Cardiac muscle cell (in vitro differentiated cells and primary cell): ENCODE data around the gene SFXN5. TPM values are rescaled to one million over a fixed set of nuclear protein-coding genes. Genes with fewer than 3 reads are reported as not detected.

Experiments used
- DNase-seq, 2 donors: peaks; one replicate each; pipeline versions ENCODE4 v3.0.0 to v3.0.0-alpha.2; 2010 to 2017; ENCODE audit warnings: low read depth in 1 of 2, low spot score in 1 of 2
- H3K27ac ChIP-seq: fragments of 200-600 bp; sonication (generic); 2 replicates; pipeline ENCODE4 v1.5.1; 2016
- H3K27me3 ChIP-seq: fragments of 200-600 bp; sonication (generic); 2 replicates; pipeline ENCODE4 v1.6.0; 2016; ENCODE audit warnings: control low read depth
- H3K36me3 ChIP-seq: fragments of 200-600 bp; sonication (generic); 2 replicates; pipeline ENCODE4 v1.5.1; 2016; ENCODE audit warnings: control low read depth
- H3K4me1 ChIP-seq: fragments of 200-600 bp; sonication (generic); 2 replicates; pipeline ENCODE4 v1.8.1; 2017; ENCODE audit warnings: low read depth, mild to moderate bottlenecking, mixed run types
- H3K4me3 ChIP-seq: fragments of 200-600 bp; sonication (generic); 2 replicates; pipeline ENCODE4 v1.5.1; 2016; ENCODE audit warnings: mild to moderate bottlenecking
- H3K9me3 ChIP-seq: fragments of 200-600 bp; sonication (generic); 2 replicates; pipeline ENCODE4 v1.5.1; 2017; ENCODE audit warnings: low read depth, mild to moderate bottlenecking, control low read depth
- CTCF ChIP-seq: IDR thresholded peaks from 2 replicates; pipeline ENCODE4 v1.5.1; 2012; ENCODE audit warnings: low read depth, mild to moderate bottlenecking, low read length
- polyA plus RNA-seq: library from polyadenylated mRNA; unstranded; fragments of >200 nt; fragmentation: Nextera tagmentation; extraction: Ambion mirVana; gene quantifications from 2 replicates; pipeline ENCODE4 v1.2.1, GENCODE V29; 2016
- total RNA-seq: library from RNA; depleted of rRNA; stranded (reverse); fragments of >200 nt; gene quantifications from 2 replicates; pipeline ENCODE4 v1.2.3, GENCODE V29; 2016

The SFXN5 gene
- total and polyA plus RNA-seq, 2 experiments from 2014 or later, result 11.4 to 13.5 TPM

GRCh38 chr2:72926368-72926767, 145.1 kb downstream of the SFXN5 start:
- Histone ChIP-seq H3K36me3 (no peaks in the 10 kb centered on the region), H3K27ac (no peak overlapping the region), H3K4me3 (no peak overlapping the region), H3K4me1 (no peaks in the 10 kb centered on the region), H3K27me3 (peaks cover 100% of the 10 kb centered on the region), H3K9me3 (no peaks in the 10 kb centered on the region)
- DNase-seq, result no peak
- no peak for TF ChIP-seq CTCF

DNA sequence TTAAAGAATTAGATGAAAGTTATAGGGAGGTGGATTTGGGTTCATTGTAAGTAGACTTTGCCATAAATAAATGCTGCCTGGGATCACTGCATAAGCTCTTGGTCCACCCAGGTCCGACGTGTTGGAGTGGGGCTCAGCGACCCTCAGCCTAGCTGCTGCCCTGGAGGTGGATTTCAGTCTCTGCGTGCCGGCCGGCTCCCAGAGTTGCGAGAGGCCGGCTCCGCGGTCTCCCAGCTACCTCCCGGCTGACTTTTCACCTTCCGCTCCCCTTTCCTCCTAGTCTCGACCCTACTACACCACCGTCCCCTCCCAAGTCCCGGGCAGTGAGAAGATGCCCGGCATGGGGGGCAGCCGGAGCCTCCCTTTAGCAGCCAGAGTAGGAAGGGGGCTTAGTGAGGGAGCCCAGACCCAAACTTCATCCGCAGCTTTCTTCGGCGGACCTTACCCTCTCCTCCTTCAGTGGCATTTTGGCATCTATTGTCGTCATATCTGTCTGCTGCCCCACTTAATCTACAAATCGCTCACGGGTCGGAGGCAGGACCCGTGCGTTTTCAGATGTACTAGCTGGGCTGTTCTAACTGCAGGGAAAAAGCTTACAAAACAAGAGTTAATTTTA, 146.1 kb downstream of the SFXN5 start:
- Histone ChIP-seq H3K4me1 (no peaks in the 10 kb centered on the region), H3K27me3 (peaks cover 100% of the 10 kb centered on the region), H3K36me3 (no peaks in the 10 kb centered on the region), H3K27ac (no peak overlapping the region), H3K9me3 (no peaks in the 10 kb centered on the region), H3K4me3 (no peak overlapping the region)
- DNase-seq, result peak in 1 of 2 donors; percentile 27
- TF ChIP-seq CTCF, result no peak

DNA sequence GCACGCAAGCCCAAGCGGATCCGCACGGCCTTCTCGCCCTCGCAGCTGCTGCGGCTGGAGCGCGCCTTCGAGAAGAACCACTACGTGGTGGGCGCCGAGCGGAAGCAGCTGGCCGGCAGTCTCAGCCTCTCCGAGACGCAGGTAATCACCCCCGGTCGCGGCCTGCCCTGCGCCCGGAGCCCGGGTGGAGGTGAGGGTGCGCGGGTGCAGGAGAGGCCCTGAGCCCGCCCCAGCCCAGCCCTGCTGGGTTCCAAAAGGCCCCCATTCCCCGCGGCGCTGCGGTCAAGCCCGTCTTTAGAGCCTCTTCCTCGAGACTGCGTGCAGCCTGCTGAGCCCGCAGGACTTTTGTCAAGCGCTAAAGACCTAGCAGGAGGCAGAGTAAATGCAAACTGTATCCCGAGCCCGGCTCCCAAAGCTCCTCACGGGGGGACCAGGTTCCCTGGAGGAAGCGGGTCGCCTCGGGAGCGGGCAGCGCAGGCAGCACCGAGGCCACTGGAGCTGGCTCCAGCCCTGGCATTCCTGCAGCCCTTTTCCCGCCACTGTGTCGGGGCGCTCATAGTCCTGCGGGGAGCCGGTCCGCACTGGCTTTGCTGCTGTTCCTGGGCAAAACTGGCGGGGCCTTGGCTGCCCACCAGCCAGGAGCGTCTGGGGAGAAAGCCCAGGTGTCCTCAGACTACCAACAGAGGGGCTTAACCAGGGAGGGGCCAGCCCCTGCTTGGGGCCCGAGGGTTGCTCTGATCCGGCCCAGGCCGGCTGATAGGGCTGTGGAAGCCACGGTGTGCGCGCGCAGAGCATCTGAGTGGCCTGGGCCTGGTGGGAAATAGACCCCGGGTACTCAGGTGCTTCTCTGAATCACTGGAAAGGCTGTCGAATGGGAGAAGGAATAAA, 146.9 kb downstream of the SFXN5 start:
- Histone ChIP-seq H3K9me3 (no peaks in the 10 kb centered on the region), H3K27ac (no peak overlapping the region)
- DNase-seq, result peak in 1 of 2 donors; percentile 15

GRCh38 chr2:72923833-72924352, 147.6 kb downstream of the SFXN5 start:
- Histone ChIP-seq H3K27me3 (peaks cover 100% of the 10 kb centered on the region), H3K9me3 (no peaks in the 10 kb centered on the region), H3K27ac (no peak overlapping the region), H3K4me1 (no peaks in the 10 kb centered on the region), H3K4me3 (no peak overlapping the region), H3K36me3 (no peaks in the 10 kb centered on the region)
- no peak for DNase-seq
- no peak for TF ChIP-seq CTCF

More for the DNA sequence above, 146.9 kb downstream of the SFXN5 start:
- Histone ChIP-seq H3K27me3 (peaks cover 100% of the 10 kb centered on the region), H3K36me3 (no peaks in the 10 kb centered on the region), H3K4me1 (no peaks in the 10 kb centered on the region), H3K4me3 (no peak overlapping the region)
- TF ChIP-seq CTCF, result no peak

- H3K4me1 ChIP-seq, result no peaks in the 10 kb centered on the region
- H3K9me3 ChIP-seq, result no peaks in the 10 kb centered on the region
- H3K4me3 ChIP-seq, result no peak overlapping the region
- H3K27ac ChIP-seq, result no peak overlapping the region
- no peaks in the 10 kb centered on the region for H3K36me3 ChIP-seq
- H3K27me3 ChIP-seq, result peaks cover 100% of the 10 kb centered on the region
- TF ChIP-seq CTCF, result no peak
- no peak for DNase-seq
Measured at GRCh38 chr2:72921853-72922252, 149.7 kb downstream of the SFXN5 start.
